Germinal center (tissue), 1 donor: ENCODE measurements around the gene HES6.

Experiments used
- DNase-seq: peaks from one replicate; pipeline ENCODE4 v3.0.0; 2012; ENCODE audit warnings: mixed read lengths, low spot score

Gene HES6

GRCh38 chr2:238254095-238254723 is 14.4 kb upstream of the HES6 start:
- DNase-seq, result no peak

- no peak for DNase-seq
Measured at GRCh38 chr2:238252766-238253630, 13.2 kb upstream of the HES6 start.

GRCh38 chr2:238251986-238252385 is 12.1 kb upstream of the HES6 start:
- DNase-seq, result no peak

GRCh38 chr2:238251331-238251730 is 11.5 kb upstream of the HES6 start:
- DNase-seq, result no peak

- DNase-seq, result no peak
Measured at GRCh38 chr2:238250896-238251295, 11.1 kb upstream of the HES6 start.

- no peak for DNase-seq
Measured at GRCh38 chr2:238247841-238248453, 8.1 kb upstream of the HES6 start.

- no peak for DNase-seq
Measured at GRCh38 chr2:238247002-238247822, 7.4 kb upstream of the HES6 start.

- DNase-seq, result no peak
Measured at GRCh38 chr2:238244151-238244550, 4.3 kb upstream of the HES6 start.

GRCh38 chr2:238243496-238244076 is 3.7 kb upstream of the HES6 start:
- DNase-seq, result no peak

GRCh38 chr2:238242731-238243495 is 3.1 kb upstream of the HES6 start:
- DNase-seq, result no peak

GRCh38 chr2:238241970-238242369 is 2.1 kb upstream of the HES6 start:
- DNase-seq, result no peak

- peak; percentile 47 for DNase-seq
Measured at GRCh38 chr2:238240757-238241711, 1.2 kb upstream of the HES6 start.

- DNase-seq, result peak; percentile 33
Measured at GRCh38 chr2:238239543-238239862, 335 bp downstream of the HES6 start.

GRCh38 chr2:238238766-238239542 is 884 bp downstream of the HES6 start:
- DNase-seq, result peak; percentile 51

- no peak for DNase-seq
Measured at GRCh38 chr2:238238311-238238765, 1.5 kb downstream of the HES6 start.

- DNase-seq, result no peak
Measured at GRCh38 chr2:238237431-238238135, 2.3 kb downstream of the HES6 start.

GRCh38 chr2:238236571-238236970 is 3.3 kb downstream of the HES6 start:
- no peak for DNase-seq

- no peak for DNase-seq
Measured at GRCh38 chr2:238235856-238236255, 4.0 kb downstream of the HES6 start.
